ENCODE data around the gene RAB6A. TPM values are rescaled to one million over a fixed set of nuclear protein-coding genes. Genes with fewer than 3 reads are reported as not detected.

Gene RAB6A
- total RNA-seq, 1 donor from 2014 or later: 185 TPM

DNA sequence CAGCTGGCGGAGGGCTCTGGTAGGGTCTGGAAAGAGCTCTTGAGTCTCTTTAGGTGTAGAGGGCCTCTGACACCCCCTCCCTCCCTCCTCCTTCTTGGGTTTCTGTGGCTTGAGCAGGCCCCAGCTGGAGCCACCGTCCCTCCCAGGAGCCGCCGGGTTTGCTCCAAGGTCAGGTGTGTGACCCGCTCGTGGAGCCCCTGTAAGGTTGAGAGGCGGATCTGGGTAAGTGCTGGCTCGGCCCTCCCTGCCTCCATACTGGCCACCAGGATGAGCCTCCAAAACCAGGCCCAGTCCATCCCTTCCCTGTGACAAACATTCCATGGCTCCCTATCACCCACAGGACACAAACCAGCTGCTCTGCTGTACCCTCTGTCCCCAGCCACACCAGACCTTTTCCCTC, 105.2 kb downstream of the RAB6A start:
- no peak overlapping the region for H3K27ac Mint-ChIP-seq (ENCODE audit: unreplicated experiment)
- no peaks in the 10 kb centered on the region for H3K27me3 Mint-ChIP-seq (ENCODE audit: low read depth)
- H3K36me3 Mint-ChIP-seq (ENCODE audit: low read depth): no peaks in the 10 kb centered on the region
- H3K4me1 Mint-ChIP-seq (ENCODE audit: low read depth): no peaks in the 10 kb centered on the region
- no peaks in the 10 kb centered on the region for H3K9me3 Mint-ChIP-seq (ENCODE audit: low read depth)
- no peak for TF ChIP-seq CTCF (IDR thresholded peaks at IDR 0.05)
- DNase-seq (ENCODE audit: low spot score): no peak
- no peak overlapping the region for H3K4me3 Mint-ChIP-seq (ENCODE audit: unreplicated experiment)

- Mint-ChIP-seq H3K4me1 (ENCODE audit: low read depth) (no peaks in the 10 kb centered on the region), H3K4me3 (ENCODE audit: unreplicated experiment) (no peak overlapping the region), H3K27ac (ENCODE audit: unreplicated experiment) (no peak overlapping the region), H3K36me3 (ENCODE audit: low read depth) (no peaks in the 10 kb centered on the region), H3K9me3 (ENCODE audit: low read depth) (no peaks in the 10 kb centered on the region), H3K27me3 (ENCODE audit: low read depth) (peaks cover 2% of the 10 kb centered on the region)
- DNase-seq (ENCODE audit: low spot score): no peak
- TF ChIP-seq CTCF (IDR thresholded peaks at IDR 0.05): no peak
These were observed 106.3 kb downstream of the RAB6A start for GRCh38 chr11:73654482-73655021.

- TF ChIP-seq CTCF (IDR thresholded peaks at IDR 0.05): no peak
- Mint-ChIP-seq H3K27ac (ENCODE audit: unreplicated experiment) (no peak overlapping the region), H3K4me3 (ENCODE audit: unreplicated experiment) (no peak overlapping the region), H3K4me1 (ENCODE audit: low read depth) (no peaks in the 10 kb centered on the region), H3K9me3 (ENCODE audit: low read depth) (no peaks in the 10 kb centered on the region), H3K36me3 (ENCODE audit: low read depth) (no peaks in the 10 kb centered on the region), H3K27me3 (ENCODE audit: low read depth) (peaks cover 4% of the 10 kb centered on the region)
- no peak for DNase-seq (ENCODE audit: low spot score)
These were observed 106.9 kb downstream of the RAB6A start for GRCh38 chr11:73653996-73654395.

GRCh38 chr11:73652856-73653559, 107.9 kb downstream of the RAB6A start:
- H3K4me3 Mint-ChIP-seq (ENCODE audit: unreplicated experiment): no peak overlapping the region
- H3K27me3 Mint-ChIP-seq (ENCODE audit: low read depth): peaks cover 4% of the 10 kb centered on the region
- no peaks in the 10 kb centered on the region for H3K4me1 Mint-ChIP-seq (ENCODE audit: low read depth)
- no peak overlapping the region for H3K27ac Mint-ChIP-seq (ENCODE audit: unreplicated experiment)
- DNase-seq (ENCODE audit: low spot score): no peak
- H3K9me3 Mint-ChIP-seq (ENCODE audit: low read depth): no peaks in the 10 kb centered on the region
- no peak for TF ChIP-seq CTCF (IDR thresholded peaks at IDR 0.05)
- no peaks in the 10 kb centered on the region for H3K36me3 Mint-ChIP-seq (ENCODE audit: low read depth)

GRCh38 chr11:73652046-73652730, 108.7 kb downstream of the RAB6A start:
- Mint-ChIP-seq H3K4me3 (ENCODE audit: unreplicated experiment) (no peak overlapping the region), H3K9me3 (ENCODE audit: low read depth) (no peaks in the 10 kb centered on the region), H3K36me3 (ENCODE audit: low read depth) (no peaks in the 10 kb centered on the region), H3K4me1 (ENCODE audit: low read depth) (peaks cover 4% of the 10 kb centered on the region), H3K27ac (ENCODE audit: unreplicated experiment) (no peak overlapping the region), H3K27me3 (ENCODE audit: low read depth) (peaks cover 4% of the 10 kb centered on the region)
- no peak for TF ChIP-seq CTCF (IDR thresholded peaks at IDR 0.05)
- no peak for DNase-seq (ENCODE audit: low spot score)

Data from chondrocyte (in vitro differentiated cells).